Smooth muscle cell (in vitro differentiated cells): ENCODE measurements around the gene RBM19. TPM values are rescaled to one million over a fixed set of nuclear protein-coding genes. Genes with fewer than 3 reads are reported as not detected.

Experiments used
- DNase-seq: peaks from one replicate; lab custom pipeline; 2025; ENCODE audit not compliant: unreplicated experiment; lab: John Stamatoyannopoulos, UW
- H2AFZ ChIP-seq: fragments of 200-600 bp; sonication (generic); 2 replicates; pipeline ENCODE4 v1.6.0; 2016; ENCODE audit warnings: antibody characterized with exemption, low read depth, mild to moderate bottlenecking
- H3F3A ChIP-seq: fragments of 200-600 bp; sonication (generic); 2 replicates; pipeline ENCODE4 v1.6.0; 2017; ENCODE audit warnings: antibody characterized with exemption, low read depth
- H3K27ac ChIP-seq: fragments of 200-600 bp; sonication (generic); 2 replicates; pipeline ENCODE4 v1.5.1; 2016; ENCODE audit warnings: low read depth, mild to moderate bottlenecking
- H3K27me3 ChIP-seq: fragments of 200-600 bp; sonication (generic); 2 replicates; pipeline ENCODE4 v1.6.1; 2016; ENCODE audit warnings: low read depth, mild to moderate bottlenecking
- H3K36me3 ChIP-seq: fragments of 200-600 bp; sonication (generic); 2 replicates; pipeline ENCODE4 v1.5.1; 2016; ENCODE audit warnings: low read depth
- H3K4me1 ChIP-seq: fragments of 200-600 bp; sonication (generic); 2 replicates; pipeline ENCODE4 v1.5.1; 2016; ENCODE audit warnings: low read depth
- H3K4me2 ChIP-seq: fragments of 200-600 bp; sonication (generic); 2 replicates; pipeline ENCODE4 v1.6.0; 2016; ENCODE audit warnings: mild to moderate bottlenecking
- H3K4me3 ChIP-seq: fragments of 200-600 bp; sonication (generic); 2 replicates; pipeline ENCODE4 v1.5.1; 2016; ENCODE audit warnings: mild to moderate bottlenecking
- H3K79me2 ChIP-seq: fragments of 200-600 bp; sonication (generic); 2 replicates; pipeline ENCODE4 v1.6.0; 2016; ENCODE audit warnings: low read depth, mild to moderate bottlenecking
- H3K9ac ChIP-seq: fragments of 200-600 bp; sonication (generic); 2 replicates; pipeline ENCODE4 v1.6.0; 2016; ENCODE audit warnings: low read depth
- H3K9me3 ChIP-seq: fragments of 200-600 bp; sonication (generic); replicated peaks from 2 replicates; pipeline ENCODE4 v1.5.1; 2016; ENCODE audit warnings: low read depth
- H4K20me1 ChIP-seq: fragments of 200-600 bp; sonication (generic); 2 replicates; pipeline ENCODE4 v1.6.0; 2016; ENCODE audit warnings: low read depth
- WGBS: methylation state at CpG from one replicate; pipeline ENCODE4 v1.1.7; 2016; ENCODE audit warnings: low lambda C conversion rate; 5-methylcytosine and 5-hydroxymethylcytosine counted together
- polyA plus RNA-seq: library from polyadenylated mRNA; unstranded; fragments of >200 nt; fragmentation: Nextera tagmentation; extraction: Ambion mirVana; gene quantifications from 2 replicates; pipeline ENCODE4 v1.2.1, GENCODE V29; 2016
- total RNA-seq: library from RNA; depleted of rRNA; stranded (reverse); fragments of >200 nt; gene quantifications from 2 replicates; pipeline ENCODE4 v1.2.3, GENCODE V29; 2014
- TF ChIP-seq, protein P1 (sequence below): fragments of 200-600 bp; sonication (generic); IDR thresholded peaks from 2 replicates; pipeline ENCODE4 v1.5.1; 2017; ENCODE audit warnings: borderline replicate concordance, mild to moderate bottlenecking, antibody characterized with exemption; ENCODE audit not compliant: insufficient read depth, poor library complexity, severe bottlenecking

The RBM19 gene
- total and polyA plus RNA-seq, 2 experiments from 2014 or later, result 12.8 to 15.9 TPM

DNA sequence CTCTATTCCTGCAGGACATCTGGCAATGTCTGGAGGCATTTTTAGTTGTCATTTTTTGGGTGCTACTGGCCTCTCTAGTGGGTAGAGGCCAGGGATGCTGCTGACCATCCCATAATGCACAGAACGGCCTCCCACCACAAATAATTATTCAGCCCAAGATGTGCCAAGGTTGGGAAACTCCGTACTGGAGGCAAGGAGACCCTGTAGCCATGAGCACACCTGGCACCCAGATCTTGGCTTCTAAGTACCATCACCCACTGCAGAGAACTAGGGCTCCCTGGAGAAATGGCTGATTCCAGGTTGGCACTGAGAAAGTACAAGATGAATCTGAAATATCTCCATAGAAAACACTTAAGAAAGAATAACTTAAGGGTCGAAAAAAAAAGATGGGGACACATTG lies 81.7 kb downstream of the RBM19 start:
- no peak overlapping the region for H3K27ac ChIP-seq
- H3K27me3 ChIP-seq, result no peaks in the 10 kb centered on the region
- H2AFZ ChIP-seq, result no peak overlapping the region
- H3K4me3 ChIP-seq, result no peak overlapping the region
- no peaks in the 10 kb centered on the region for H3F3A ChIP-seq
- DNase-seq, result no peak
- H3K9me3 ChIP-seq, result no peaks in the 10 kb centered on the region
- WGBS, result 100% methylated on average over 3 of the region's 3 CpGs
- no peak overlapping the region for H3K4me2 ChIP-seq
- H4K20me1 ChIP-seq, result no peaks in the 10 kb centered on the region
- no peaks in the 10 kb centered on the region for H3K79me2 ChIP-seq
- H3K9ac ChIP-seq, result no peak overlapping the region
- H3K4me1 ChIP-seq, result no peaks in the 10 kb centered on the region
- H3K36me3 ChIP-seq, result no peaks in the 10 kb centered on the region
- TF ChIP-seq, protein P1, sequence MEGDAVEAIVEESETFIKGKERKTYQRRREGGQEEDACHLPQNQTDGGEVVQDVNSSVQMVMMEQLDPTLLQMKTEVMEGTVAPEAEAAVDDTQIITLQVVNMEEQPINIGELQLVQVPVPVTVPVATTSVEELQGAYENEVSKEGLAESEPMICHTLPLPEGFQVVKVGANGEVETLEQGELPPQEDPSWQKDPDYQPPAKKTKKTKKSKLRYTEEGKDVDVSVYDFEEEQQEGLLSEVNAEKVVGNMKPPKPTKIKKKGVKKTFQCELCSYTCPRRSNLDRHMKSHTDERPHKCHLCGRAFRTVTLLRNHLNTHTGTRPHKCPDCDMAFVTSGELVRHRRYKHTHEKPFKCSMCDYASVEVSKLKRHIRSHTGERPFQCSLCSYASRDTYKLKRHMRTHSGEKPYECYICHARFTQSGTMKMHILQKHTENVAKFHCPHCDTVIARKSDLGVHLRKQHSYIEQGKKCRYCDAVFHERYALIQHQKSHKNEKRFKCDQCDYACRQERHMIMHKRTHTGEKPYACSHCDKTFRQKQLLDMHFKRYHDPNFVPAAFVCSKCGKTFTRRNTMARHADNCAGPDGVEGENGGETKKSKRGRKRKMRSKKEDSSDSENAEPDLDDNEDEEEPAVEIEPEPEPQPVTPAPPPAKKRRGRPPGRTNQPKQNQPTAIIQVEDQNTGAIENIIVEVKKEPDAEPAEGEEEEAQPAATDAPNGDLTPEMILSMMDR, result no peak

DNA sequence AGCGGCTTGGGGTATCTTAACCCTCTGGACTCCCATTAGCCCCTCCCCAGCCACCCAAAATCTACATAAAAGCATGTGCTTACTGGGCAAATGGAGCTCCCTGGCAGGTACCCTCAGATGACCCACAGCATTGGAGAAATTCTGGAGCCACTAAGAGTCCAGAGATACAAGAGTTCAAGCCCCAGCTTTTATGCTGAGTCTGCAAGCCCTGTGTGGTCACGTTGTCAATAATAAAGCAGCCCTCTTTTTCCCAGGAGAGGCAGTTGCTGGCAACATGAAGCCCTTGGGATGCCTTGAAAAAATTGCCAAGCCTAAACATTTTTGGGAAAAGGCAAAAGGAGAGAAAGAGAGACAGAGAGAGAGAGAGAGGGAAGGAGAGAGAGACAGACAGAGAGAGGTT lies 83.4 kb downstream of the RBM19 start:
- Histone ChIP-seq H3K36me3 (no peaks in the 10 kb centered on the region), H3F3A (no peaks in the 10 kb centered on the region), H2AFZ (no peak overlapping the region), H3K79me2 (no peaks in the 10 kb centered on the region), H4K20me1 (no peaks in the 10 kb centered on the region), H3K9me3 (no peaks in the 10 kb centered on the region), H3K4me1 (no peaks in the 10 kb centered on the region), H3K4me3 (no peak overlapping the region), H3K4me2 (no peak overlapping the region), H3K27me3 (no peaks in the 10 kb centered on the region), H3K27ac (no peak overlapping the region), H3K9ac (no peak overlapping the region)
- DNase-seq, result no peak
- TF ChIP-seq, protein P1, result no peak
- WGBS, result 91% methylated on average over 2 of the region's 2 CpGs

DNA sequence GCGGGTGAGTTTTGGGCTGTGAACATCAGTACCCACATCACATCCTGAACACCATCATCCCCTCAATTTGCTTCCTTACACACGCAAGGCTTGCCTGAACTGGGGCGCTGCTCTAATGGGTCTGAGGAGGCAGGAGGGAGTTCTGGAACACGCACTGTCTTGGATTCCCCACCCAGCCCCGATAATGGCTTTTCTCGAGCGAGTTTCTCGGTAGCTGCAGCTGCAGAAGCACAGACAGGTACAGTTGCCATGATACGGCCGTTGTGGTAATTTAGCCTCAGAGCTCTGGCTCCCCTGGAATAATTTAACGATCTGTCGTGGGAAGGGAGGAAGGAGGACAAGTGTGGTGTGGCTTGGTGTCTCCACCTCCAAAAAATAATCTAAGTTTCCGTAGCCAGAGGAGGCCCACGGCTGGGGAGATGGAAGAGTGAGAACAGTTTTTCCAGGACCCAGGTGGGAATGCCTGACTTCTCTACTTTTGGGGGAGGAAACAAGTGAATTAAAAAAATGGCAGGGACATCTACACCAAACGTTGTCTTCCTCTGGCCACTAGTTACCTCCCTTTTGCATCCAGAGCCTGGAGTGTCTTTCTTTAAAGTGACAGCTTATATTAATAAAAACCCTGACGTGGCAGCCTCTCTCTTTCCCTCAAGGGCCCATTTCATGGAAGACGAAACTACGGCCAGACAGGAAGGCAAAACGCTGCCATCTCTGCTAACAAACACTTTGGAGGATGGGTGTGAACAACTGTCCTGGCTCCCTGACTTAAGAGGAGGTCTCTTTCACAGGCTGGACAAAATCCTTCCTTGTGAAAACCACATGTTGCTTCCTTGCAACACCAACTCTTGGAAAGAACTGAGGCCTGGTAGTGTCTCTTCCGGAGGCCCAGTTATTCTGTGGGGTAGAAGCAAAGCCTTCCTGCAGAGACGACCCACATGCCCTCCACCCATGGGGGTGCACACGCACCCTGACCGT lies 84.8 kb downstream of the RBM19 start:
- Histone ChIP-seq H3K79me2 (no peaks in the 10 kb centered on the region), H3K4me3 (no peak overlapping the region), H3F3A (no peaks in the 10 kb centered on the region), H3K36me3 (no peaks in the 10 kb centered on the region), H3K27ac (no peak overlapping the region), H4K20me1 (no peaks in the 10 kb centered on the region), H3K4me2 (no peak overlapping the region), H3K4me1 (no peaks in the 10 kb centered on the region), H2AFZ (no peak overlapping the region), H3K9ac (no peak overlapping the region), H3K27me3 (no peaks in the 10 kb centered on the region), H3K9me3 (no peaks in the 10 kb centered on the region)
- WGBS, result 88% methylated on average over 23 of the region's 23 CpGs
- DNase-seq, result no peak
- TF ChIP-seq, protein P1, result no peak

DNA sequence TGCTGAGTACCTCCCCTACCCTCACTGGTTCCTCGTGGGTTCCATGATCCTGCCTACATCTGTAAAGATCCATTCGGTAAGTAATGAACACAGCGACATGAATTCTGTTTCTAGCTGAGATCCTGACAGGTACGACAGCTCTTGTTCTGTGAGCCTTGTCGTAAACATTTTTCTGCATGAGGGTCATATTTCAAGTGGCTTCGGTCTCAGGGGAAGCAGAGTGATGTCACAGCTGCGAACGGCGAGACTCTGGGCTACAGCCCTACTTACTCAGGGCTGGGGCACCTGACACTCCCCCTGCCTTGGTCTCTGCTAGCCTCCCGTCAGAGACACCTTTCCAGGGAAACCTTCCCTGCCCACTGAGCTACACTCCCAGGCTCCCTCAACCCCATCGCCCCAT lies 85.8 kb downstream of the RBM19 start:
- no peak for DNase-seq
- 79% methylated on average over 11 of the region's 11 CpGs for WGBS
- no peak overlapping the region for H3K27ac ChIP-seq
- H3K9ac ChIP-seq, result no peak overlapping the region
- no peaks in the 10 kb centered on the region for H3K4me1 ChIP-seq
- H3K79me2 ChIP-seq, result no peaks in the 10 kb centered on the region
- H3K27me3 ChIP-seq, result no peaks in the 10 kb centered on the region
- H2AFZ ChIP-seq, result no peak overlapping the region
- H4K20me1 ChIP-seq, result no peaks in the 10 kb centered on the region
- no peak overlapping the region for H3K4me2 ChIP-seq
- no peak overlapping the region for H3K4me3 ChIP-seq
- H3F3A ChIP-seq, result no peaks in the 10 kb centered on the region
- TF ChIP-seq, protein P1, result no peak
- H3K36me3 ChIP-seq, result no peaks in the 10 kb centered on the region
- H3K9me3 ChIP-seq, result no peaks in the 10 kb centered on the region
